Liver (tissue), 3 donors: ENCODE data around the gene DAB1.

Experiments
- CTCF ChIP-seq: fragments of 150-350 bp; IDR thresholded peaks from 2 replicates; pipeline ENCODE4 v1.5.1; 2017; ENCODE audit warnings: improper control_type of control experiment, low read depth, low read length; ENCODE audit not compliant: missing input control
- EGR1 ChIP-seq, 2 donors: IDR thresholded peaks; 2 replicates each; pipeline ENCODE4 v1.6.1; 2016 to 2018; ENCODE audit warnings: antibody characterized with exemption in 2 of 2, low read depth in 2 of 2
- JUND ChIP-seq, 2 donors: IDR thresholded peaks; 2 replicates each; pipeline ENCODE4 v1.6.1; 2016; ENCODE audit warnings: antibody characterized with exemption in 2 of 2
- RAD21 ChIP-seq, 2 donors: IDR thresholded peaks; 2 replicates each; pipeline ENCODE4 v1.6.1; 2016; ENCODE audit warnings: antibody characterized with exemption in 2 of 2, mild to moderate bottlenecking in 2 of 2
- RXRA ChIP-seq, 2 donors: IDR thresholded peaks; 2 replicates each; pipeline ENCODE4 v1.6.1; 2017 to 2018; ENCODE audit warnings: antibody characterized with exemption in 2 of 2, mild to moderate bottlenecking in 1 of 2
- SP1 ChIP-seq: IDR thresholded peaks from 2 replicates; pipeline ENCODE4 v1.6.1; 2018; ENCODE audit warnings: antibody characterized with exemption, mild to moderate bottlenecking
- TAF1 ChIP-seq: conservative IDR thresholded peaks from 2 replicates; pipeline ENCODE4 v1.6.1; 2016; ENCODE audit warnings: antibody characterized with exemption, mild to moderate bottlenecking
- YY1 ChIP-seq: IDR thresholded peaks from 2 replicates; pipeline ENCODE4 v1.6.1; 2016; ENCODE audit warnings: antibody characterized with exemption, mild to moderate bottlenecking
- donor health status: healthy.
- donor health status: healthy.

- TF ChIP-seq RXRA (IDR thresholded peaks at IDR 0.05): no peak
- TF ChIP-seq CTCF: no peak
- TF ChIP-seq JUND (IDR thresholded peaks at IDR 0.05): no peak
- no peak for TF ChIP-seq SP1
- TF ChIP-seq TAF1: no peak
- no peak for TF ChIP-seq YY1
- TF ChIP-seq RAD21 (IDR thresholded peaks at IDR 0.05): no peak
- TF ChIP-seq EGR1 (IDR thresholded peaks at IDR 0.05; ENCODE audit: low read depth in 2 of 2): no peak
These were observed 123.7 kb downstream of the DAB1 start for GRCh38 chr1:57300186-57300585.
